Measurements from ENCODE around the gene ABI3BP.
A peak's percentile ranks its signal among the peaks of the same experiment; 100 is the strongest.

ABI3BP gene

GRCh38 chr3:100706365-100706764 lies 286.9 kb downstream of the ABI3BP start:
- TF ChIP-seq, protein P1, sequence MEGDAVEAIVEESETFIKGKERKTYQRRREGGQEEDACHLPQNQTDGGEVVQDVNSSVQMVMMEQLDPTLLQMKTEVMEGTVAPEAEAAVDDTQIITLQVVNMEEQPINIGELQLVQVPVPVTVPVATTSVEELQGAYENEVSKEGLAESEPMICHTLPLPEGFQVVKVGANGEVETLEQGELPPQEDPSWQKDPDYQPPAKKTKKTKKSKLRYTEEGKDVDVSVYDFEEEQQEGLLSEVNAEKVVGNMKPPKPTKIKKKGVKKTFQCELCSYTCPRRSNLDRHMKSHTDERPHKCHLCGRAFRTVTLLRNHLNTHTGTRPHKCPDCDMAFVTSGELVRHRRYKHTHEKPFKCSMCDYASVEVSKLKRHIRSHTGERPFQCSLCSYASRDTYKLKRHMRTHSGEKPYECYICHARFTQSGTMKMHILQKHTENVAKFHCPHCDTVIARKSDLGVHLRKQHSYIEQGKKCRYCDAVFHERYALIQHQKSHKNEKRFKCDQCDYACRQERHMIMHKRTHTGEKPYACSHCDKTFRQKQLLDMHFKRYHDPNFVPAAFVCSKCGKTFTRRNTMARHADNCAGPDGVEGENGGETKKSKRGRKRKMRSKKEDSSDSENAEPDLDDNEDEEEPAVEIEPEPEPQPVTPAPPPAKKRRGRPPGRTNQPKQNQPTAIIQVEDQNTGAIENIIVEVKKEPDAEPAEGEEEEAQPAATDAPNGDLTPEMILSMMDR (conservative IDR thresholded peaks at IDR 0.05; ENCODE audit: low read depth): no peak
- ChIA-PET POLR2A (ENCODE audit: low non-redundant PET) (no interaction called here), CTCF (interaction anchor here (1.4 kb wide), 1 partner anchor 243 kb away, joined by 4 read pairs; no protein-coding TSS in a partner anchor)
- no peak for DNase-seq (ENCODE audit: low spot score)
- no peak overlapping the region for H3K27ac ChIP-seq

DNA sequence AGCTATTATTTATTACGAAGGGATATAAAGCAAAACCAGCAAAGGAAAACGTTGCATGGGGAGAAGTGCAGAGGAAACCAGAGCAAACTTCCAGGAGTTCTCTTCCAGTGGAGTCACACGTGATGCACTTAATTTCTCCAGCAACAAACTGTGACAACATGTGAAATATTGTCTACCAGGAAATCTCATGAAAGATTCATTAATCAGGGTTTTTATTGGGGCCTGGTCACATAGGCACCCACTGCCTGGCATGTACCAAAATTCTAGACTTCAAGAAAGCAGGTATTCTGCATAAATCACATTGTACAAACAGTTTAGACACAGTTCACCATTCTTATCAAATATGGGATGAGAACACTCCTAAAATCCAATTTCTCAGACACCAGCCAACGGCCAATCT lies 289.4 kb downstream of the ABI3BP start:
- DNase-seq (ENCODE audit: low spot score): no peak
- no peak overlapping the region for H3K27ac ChIP-seq
- POLR2A ChIA-PET (ENCODE audit: low non-redundant PET): no interaction called here
- TF ChIP-seq, protein P1 (conservative IDR thresholded peaks at IDR 0.05; ENCODE audit: low read depth): no peak
- CTCF ChIA-PET: no interaction called here

- H3K27ac ChIP-seq: no peak overlapping the region
- ChIA-PET CTCF (no interaction called here), POLR2A (ENCODE audit: low non-redundant PET) (no interaction called here)
- TF ChIP-seq, protein P1 (conservative IDR thresholded peaks at IDR 0.05; ENCODE audit: low read depth): no peak
- DNase-seq (ENCODE audit: low spot score): no peak
These were observed 290.3 kb downstream of the ABI3BP start for GRCh38 chr3:100702980-100703345.

DNA sequence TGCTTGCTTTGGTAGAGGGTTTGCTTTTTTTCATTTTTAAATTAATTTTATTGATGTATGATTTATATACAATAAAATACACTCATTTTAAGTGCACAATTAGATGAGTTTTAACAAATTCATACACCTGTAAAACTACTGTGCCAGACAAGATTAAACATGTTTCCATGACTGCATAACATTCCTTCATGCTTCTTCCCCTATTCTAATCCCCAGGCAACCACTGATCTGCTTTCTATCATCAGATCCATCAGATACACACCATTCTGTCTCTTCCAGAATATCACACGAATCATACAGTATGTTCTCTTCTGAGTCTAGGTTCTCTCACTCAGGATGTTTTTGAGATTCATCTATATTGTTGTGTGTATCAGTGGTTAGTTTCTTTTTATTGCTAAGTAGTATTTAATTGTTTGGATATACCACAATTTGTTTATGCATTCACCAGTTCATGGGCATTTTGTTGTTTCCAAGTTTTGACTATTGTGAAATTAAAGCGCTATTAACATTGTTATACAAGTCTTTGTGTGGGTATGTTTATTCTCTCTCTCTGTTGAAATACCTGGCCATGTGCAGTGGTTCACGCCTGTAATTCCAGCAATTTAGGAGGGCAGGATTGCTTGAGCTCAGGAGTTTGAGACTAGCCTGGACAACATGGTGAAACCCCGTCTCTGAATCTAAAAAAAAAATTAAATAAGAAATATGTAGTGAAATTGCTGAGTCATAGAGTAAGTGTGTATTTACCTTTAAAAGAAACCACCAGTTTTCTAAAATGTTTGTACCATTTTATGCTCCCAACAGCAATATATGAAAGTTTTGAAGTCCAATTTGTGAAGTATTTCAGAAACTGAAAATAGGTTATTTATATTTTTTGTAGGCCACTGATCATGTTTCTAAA lies 290.9 kb downstream of the ABI3BP start:
- DNase-seq (ENCODE audit: low spot score): peak; percentile 44
- ChIA-PET POLR2A (ENCODE audit: low non-redundant PET) (no interaction called here), CTCF (no interaction called here)
- H3K27ac ChIP-seq: no peak overlapping the region
- TF ChIP-seq, protein P1 (conservative IDR thresholded peaks at IDR 0.05; ENCODE audit: low read depth): no peak

DNA sequence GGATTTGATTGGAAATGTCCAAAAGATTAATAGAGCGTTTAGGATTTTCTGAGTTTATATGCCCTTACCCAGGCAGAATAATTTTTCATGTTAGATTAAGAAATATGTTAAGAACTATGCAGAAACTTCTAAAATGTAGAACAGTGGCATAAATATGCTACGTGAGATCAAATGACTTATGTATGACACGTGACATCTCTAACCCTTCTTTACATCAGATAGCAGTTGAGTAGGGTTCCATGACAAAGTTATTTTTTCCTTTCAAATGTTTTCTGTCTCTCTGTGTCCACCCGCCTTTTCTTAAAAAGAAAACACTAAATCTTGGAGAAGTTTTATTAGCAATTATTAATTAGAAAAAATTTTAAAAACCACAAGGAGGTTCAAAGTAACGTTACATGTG lies 292.5 kb downstream of the ABI3BP start:
- TF ChIP-seq, protein P1 (conservative IDR thresholded peaks at IDR 0.05; ENCODE audit: low read depth): no peak
- no peak for DNase-seq (ENCODE audit: low spot score)
- ChIA-PET CTCF (no interaction called here), POLR2A (ENCODE audit: low non-redundant PET) (no interaction called here)
- no peak overlapping the region for H3K27ac ChIP-seq

All from RWPE1 (cell line).